Choroid plexus epithelial cell (primary cell): ENCODE data around the gene PEX5L.

ENCODE experiments used
- DNase-seq: peaks from one replicate; pipeline ENCODE4 v3.0.0-alpha.2; 2010; ENCODE audit warnings: low read depth
- H3K4me3 ChIP-seq: 2 replicates; pipeline ENCODE4 v1.5.1; 2011; ENCODE audit warnings: low read depth, mild to moderate bottlenecking, control low read depth, low read length, moderate library complexity
- CTCF ChIP-seq: conservative IDR thresholded peaks from 2 replicates; pipeline ENCODE4 v1.5.1; 2011; ENCODE audit warnings: low read depth, mild to moderate bottlenecking, control low read depth, inconsistent platforms, low read length, moderate library complexity

Gene PEX5L

GRCh38 chr3:179775416-179776122 lies 261.2 kb downstream of the PEX5L start:
- DNase-seq = no peak
- no peak overlapping the region for H3K4me3 ChIP-seq
- no peak for TF ChIP-seq CTCF

GRCh38 chr3:179772297-179772696 lies 264.4 kb downstream of the PEX5L start:
- no peak for TF ChIP-seq CTCF
- no peak for DNase-seq
- H3K4me3 ChIP-seq = no peak overlapping the region

GRCh38 chr3:179771797-179772196 lies 264.9 kb downstream of the PEX5L start:
- no peak for DNase-seq
- no peak for TF ChIP-seq CTCF
- H3K4me3 ChIP-seq = no peak overlapping the region

- no peak overlapping the region for H3K4me3 ChIP-seq
- peak; percentile 44 for DNase-seq
- no peak for TF ChIP-seq CTCF
These were observed 267.1 kb downstream of the PEX5L start for GRCh38 chr3:179769411-179770247.

- DNase-seq = peak; percentile 79
- TF ChIP-seq CTCF = peak; percentile 82
- H3K4me3 ChIP-seq = no peak overlapping the region
These were observed 268.7 kb downstream of the PEX5L start for GRCh38 chr3:179768080-179768479.

- no peak overlapping the region for H3K4me3 ChIP-seq
- no peak for TF ChIP-seq CTCF
- DNase-seq = no peak
These were observed 270.2 kb downstream of the PEX5L start for GRCh38 chr3:179766416-179767133.
